Measurements from ENCODE around the gene TTYH3.
A peak's percentile ranks its signal among the peaks of the same experiment; 100 is the strongest.
"Not testable (repeated sequence)": the region's sequence is repeated elsewhere in the genome, so short reads cannot be mapped to it uniquely, and the experiment has no call there.

TTYH3 gene

GRCh38 chr7:2691011-2691707 is 59.4 kb downstream of the TTYH3 start:
- DNase-seq = no peak

DNA sequence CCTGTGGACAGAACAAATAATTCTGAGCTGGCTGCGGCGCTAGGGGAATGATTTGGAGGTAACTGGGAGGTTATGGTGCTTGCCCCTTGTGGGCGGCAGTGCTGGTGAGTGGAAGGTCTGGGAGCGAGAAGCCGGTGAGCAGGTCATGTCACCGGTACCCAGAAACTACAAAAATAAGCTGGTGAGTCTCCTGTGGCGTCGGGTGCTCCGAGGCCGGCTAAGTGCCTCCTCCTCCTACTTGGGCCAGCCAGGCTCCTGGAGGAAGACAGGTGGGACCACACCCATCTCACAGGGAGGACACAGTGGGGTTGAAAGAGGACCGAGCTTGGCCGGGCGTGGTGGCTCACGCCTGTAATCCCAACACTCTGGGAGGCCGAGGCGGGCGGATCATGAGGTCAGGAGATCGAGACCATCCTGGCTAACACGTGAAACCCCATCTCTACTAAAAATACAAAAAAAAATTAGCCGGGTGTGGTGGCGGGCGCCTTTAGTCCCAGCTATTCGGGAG is 60.2 kb downstream of the TTYH3 start:
- not testable (repeated sequence) for DNase-seq

- DNase-seq = no peak
These were observed 60.8 kb downstream of the TTYH3 start for GRCh38 chr7:2692543-2692942.

DNA sequence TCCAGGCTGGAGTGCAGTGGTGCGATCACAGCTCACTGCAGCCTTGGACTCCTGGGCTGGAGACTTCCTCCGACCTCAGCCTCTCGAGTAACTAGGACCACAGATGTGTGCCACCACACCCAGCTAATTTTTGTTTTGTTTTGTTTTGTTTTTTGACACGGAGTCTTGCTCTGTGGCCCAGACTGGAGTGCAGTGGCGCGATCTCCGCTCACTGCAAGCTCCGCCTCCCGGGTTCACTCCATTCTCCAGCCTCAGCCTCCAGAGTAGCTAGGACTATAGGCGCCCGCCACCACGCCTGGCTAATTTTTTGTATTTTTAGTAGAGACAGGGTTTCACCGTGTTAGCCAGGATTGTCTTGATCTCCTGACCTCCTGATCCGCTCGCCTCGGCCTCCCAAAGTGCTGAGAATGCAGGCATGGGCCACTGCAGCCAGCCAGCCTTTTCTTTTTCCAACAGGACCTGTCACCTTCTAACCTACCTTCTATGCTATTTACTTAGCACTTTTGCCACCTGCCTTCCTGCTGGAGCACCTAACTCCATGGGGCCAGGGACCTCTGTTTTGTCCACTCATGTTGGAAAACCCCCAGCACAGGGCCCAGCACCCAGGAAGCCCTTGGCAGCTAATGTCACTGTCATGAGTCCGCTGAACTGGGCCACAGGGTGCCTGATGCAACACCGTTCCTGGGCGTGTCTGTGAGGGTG is 61.8 kb downstream of the TTYH3 start:
- DNase-seq = not testable (repeated sequence)

- not testable (repeated sequence) for DNase-seq
These were observed 62.3 kb downstream of the TTYH3 start for GRCh38 chr7:2694122-2694436.

DNA sequence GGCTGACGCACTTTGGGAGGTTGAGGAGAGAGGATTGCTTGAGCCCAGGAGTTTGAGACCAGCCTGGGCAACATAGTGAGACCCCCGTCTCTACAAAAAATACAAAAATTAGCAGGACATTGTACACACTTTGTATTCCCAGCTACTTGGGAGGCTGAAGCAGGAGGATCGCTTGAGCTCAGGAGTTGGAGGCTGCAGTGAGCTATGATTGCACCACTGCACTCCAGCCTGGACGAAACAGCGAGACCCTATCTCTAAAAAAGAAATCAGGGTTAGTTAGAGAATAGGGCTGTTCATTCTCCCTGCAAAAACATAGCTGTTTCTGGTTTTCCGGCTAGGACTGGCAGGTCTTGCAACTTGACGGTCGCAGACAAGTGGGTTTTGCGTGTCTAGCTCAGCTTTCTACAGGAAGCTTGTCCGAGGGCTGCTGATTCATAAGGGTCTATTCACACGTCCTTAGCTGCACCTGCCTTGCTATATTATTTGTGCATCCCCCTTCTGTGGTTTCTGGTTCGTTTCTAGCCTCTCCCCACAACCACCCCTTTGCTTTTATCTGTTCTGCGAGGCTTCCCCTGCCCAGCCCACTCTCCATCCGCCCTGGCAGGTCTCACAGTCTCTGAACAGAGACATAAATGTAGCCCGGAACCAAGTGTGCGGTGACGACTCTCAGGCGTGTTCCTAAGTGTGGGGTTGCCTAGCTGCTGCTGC is 66.9 kb downstream of the TTYH3 start:
- DNase-seq = peak; percentile 71

DNA sequence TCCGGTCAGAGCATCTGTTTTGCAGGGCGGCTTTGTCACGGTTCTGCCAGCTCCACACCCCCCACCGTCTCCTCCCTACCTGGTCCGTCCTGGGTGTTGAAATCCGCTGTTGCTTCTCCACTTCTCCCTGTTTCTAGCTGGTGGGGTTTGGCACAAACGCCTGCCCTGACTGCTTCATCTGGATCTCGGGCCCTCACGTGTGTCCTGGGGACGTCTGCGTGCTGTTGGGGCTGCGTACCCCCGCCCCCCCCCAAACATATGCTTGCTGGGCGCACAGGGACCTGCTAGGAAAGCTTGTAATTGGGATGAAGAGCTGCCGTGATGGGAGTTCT is 67.5 kb downstream of the TTYH3 start:
- DNase-seq = no peak

DNA sequence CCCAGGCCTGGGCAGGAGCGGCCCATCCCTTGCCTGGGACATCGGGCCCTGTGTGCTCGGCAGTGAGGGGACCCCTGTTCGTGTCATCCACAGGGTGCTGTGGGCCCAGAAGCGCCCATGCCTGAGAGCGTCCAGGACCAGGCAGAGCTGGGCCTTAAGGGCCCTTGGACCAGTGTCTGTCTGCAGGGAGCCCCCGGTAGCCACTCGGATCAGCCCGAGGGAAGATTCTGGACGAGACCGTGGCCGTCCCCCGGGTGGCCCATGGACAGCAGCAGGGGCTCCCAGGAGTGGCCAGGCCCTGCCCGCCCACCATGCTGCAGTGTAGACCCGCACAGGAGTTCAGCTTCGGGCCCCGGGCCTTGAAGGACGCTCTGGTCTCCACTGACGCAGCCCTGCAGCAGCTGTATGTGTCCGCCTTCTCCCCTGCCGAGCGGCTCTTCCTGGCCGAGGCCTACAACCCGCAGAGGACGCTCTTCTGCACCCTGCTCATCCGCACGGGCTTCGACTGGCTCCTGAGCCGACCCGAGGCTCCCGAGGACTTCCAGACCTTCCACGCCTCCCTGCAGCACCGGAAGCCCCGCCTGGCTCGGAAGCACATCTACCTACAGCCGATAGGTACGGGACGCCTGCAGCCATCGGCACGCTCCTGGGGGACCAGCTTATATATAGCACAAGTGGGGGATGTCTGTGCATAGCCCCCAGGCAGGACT is 68.5 kb downstream of the TTYH3 start:
- no peak for DNase-seq

GRCh38 chr7:2701424-2701823 is 69.6 kb downstream of the TTYH3 start:
- no peak for DNase-seq

- DNase-seq = no peak
These were observed 70.2 kb downstream of the TTYH3 start for GRCh38 chr7:2701832-2702593.

GRCh38 chr7:2702594-2702957 is 70.8 kb downstream of the TTYH3 start:
- no peak for DNase-seq

DNA sequence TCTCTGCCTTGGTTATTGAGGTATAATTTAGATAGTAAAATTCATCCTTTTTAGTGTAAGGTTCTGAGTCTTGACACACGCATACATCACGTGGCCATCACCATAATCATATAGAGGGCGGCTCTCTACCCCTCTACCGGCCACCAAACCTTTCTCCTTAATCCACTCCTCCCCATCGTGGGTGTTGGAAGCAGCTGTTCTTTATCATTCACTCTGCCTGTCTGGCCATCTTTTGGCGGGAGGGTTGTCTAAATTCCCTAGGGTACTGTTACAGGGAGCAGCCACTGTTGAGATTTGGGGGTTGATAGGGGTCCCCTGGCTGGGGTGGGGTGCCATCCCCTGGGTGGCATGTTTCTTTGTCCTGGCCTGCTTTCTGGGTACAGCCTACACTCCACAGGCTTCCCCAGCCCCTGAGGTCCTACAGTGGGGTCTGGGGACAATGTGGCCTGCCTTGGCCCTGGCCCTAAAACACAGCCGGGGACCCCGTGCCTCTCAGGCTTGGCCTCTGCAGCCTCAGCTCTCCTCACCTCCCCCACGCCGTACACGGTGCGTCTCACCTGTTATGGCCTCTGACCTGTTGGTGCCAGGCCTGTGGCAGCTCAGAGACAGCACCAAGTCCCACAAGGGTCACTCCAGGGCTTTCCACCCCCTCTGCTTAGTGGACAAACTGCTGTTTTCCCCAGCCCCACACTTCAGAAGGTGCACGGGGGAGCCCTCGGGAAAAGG is 73.7 kb downstream of the TTYH3 start:
- no peak for DNase-seq

DNA sequence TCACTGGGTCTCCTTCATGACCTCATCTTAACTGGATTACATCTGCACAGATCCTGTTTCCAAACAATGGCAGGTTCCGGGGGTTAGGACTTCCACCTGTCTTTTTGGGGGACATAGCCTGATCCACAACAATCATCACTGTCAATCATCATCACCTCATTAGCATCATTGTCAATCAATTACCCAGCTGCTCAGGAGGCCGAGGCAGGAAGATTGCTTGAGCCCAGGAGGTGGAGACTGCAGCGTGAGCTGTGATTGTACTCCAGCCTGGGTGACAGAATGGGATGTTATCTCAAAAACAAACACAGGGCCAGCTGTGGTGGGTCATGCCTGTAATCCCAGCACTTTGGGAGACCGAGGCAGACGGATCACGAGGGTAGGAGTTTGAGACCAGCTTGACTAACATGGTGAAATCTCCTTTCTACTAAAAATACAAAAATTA is 74.9 kb downstream of the TTYH3 start:
- DNase-seq = no peak

DNA sequence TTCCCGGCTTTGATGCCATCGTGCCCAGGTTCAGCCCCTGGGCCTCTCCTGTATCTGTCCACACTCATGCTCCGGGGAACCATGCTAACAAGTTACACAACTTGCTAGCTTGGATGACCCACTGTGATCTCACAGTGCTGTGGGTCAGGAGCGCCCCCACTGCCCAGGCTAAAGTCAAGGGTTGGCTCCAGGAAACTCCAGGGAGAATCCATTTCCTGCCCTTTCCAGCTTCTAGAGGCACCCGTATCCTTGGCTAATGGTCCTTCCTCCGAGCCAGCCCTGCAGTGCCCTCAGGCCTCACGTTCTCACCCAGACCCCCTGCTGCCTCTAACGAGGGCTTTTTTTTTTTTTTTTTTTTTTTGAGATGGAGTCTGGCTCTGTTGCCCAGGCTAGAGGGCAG is 75.7 kb downstream of the TTYH3 start:
- no peak for DNase-seq

DNA sequence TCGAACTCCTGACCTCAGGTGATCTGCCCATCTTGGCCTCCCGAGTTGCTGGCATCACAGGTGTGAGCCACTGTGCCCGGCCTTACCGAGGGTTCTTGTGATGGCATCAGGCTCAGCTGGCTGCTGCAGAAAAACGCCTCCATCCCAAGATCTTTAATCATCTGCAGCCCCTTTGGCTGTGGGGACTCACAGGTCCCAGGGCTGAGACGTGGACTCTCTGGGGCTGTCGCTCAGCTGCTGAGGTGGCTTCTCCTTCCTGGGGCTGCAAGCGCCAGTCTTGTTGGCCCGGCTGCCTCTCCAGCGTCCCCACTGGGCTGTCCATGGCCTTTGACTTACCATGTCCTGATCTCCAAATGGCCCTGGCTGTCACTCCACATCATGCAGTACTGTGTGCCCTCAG is 76.3 kb downstream of the TTYH3 start:
- no peak for DNase-seq

GRCh38 chr7:2708547-2709310 is 76.9 kb downstream of the TTYH3 start:
- DNase-seq = no peak

- peak; percentile 73 for DNase-seq
These were observed 77.9 kb downstream of the TTYH3 start for GRCh38 chr7:2709553-2710285.

DNA sequence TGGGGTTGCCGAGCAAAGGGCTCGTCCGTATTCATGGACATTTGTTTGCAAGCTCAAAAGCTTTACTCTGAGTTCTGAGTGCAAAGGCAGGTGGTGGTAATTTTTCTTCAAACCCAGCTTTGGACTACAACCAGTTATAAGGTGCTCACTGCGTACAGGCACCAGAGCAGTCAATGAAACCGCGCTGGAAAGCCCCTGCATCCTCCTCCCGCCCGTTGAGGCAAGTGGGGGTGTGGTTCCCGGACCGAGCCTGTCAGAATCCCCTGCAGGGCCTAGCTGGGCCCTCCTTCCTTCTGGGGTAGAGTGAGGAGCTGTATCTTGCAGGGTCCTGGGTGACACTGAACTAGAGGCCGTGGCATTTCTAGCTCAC is 78.5 kb downstream of the TTYH3 start:
- DNase-seq = peak; percentile 41

DNA sequence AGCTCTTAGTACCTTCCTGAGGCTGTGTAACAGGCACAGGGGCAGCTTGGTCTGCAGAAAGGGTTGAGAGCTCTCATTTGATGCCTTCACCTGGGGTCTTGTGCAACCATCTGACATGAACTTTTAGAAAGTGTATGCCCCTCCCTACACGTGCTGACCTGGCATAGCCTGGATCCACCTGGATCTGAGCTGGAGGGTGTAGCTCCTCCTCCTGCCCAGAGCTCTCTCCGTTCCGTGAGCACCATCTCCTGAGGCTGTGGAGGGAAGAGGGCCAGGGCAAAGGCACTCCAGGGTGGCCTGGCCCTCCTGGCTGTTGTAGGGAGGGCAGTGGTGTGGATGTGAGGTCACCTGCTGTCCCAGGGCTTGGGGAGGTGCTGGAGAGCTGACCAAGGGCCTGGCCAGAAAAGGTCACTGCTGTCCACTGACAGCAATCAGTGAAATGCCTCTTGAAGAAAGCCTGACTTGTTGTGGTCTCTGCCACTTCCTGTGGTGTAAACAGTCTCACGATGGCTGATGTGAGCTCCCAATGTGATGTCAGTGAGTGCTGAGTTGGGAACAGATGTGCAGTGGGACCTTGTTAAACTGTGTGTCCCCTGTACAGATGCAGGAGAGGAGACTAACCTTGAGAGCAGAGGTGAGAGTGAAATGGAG is 79.2 kb downstream of the TTYH3 start:
- peak; percentile 34 for DNase-seq
